Measurements from ENCODE around the gene ADH6.

- no peak for TF ChIP-seq POLR2A (IDR thresholded peaks at IDR 0.05)
- TF ChIP-seq CTCF (IDR thresholded peaks at IDR 0.05), result no peak
These were observed 10.9 kb downstream of the ADH6 start for GRCh38 chr4:99207911-99208718.
